Measurements from ENCODE around the gene NHS.

The NHS gene

DNA sequence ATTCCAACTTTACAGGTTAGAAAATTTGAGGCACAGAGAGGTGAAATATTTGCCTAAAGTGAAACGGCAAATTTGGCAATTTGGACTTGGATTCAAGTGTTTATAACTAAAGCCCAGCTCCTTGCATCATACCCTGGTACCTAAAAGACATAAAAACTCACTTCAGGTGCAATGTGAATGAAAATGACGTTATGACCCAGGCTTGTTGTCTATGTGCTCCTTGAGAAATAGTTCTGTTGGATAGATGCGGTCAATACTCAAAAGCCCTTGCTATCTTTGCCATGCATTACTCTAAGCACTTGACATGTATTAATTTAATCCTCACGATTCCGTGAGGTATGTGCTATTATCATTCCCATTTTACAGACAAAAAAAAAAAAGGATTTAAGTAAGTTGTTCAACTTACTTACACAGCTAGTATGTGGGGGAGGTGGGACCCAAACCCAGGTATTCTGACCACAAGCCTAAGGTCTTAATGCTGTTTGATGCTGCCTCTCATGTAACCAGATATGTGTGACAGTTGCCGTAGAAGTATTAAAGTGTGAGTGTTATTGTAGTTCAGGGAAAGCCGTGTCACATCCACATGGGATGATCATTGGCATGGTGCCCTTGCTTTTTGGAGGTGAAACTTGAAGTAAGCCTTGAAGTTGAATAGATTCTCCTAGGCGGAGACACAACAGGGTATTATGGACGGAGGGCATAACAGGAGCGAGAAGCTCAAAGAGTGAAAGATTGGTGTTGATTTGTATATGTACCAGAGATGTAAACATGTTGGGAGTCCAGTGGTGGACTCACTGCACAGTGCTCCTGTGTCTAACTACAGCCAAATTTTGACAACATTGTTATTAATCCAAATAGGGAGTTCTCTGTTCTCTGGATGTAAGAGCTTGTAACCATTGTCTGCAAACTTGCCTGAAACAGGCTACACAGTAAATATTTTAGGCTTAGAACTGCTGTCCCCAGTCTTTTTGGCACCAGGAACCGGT is 365.4 kb downstream of the NHS start:
- no peak for DNase-seq

DNA sequence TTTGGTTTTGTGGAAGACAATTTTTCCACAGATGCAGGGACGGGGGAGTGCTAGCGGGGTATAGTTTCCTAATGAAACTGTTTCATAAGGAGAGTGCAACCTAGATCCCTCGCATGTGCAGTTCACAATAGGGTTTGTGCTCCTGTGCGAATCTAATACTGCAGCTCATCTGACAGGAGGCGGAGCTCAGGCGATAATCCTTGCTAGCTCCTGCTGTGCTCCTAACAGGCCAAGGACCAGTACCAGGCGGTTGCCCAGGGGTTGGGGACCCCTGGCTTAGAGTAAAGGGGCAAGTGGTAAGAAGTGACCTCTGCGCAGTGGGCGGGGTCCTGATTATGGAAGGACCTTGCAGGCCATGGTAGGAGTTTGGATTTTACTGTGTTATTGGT is 366.1 kb downstream of the NHS start:
- no peak for DNase-seq

GRCh38 chrX:17743913-17744312 is 368.9 kb downstream of the NHS start:
- DNase-seq = no peak

- no peak for DNase-seq
These were observed 370.0 kb downstream of the NHS start for GRCh38 chrX:17744896-17745523.

- DNase-seq = no peak
These were observed 372.7 kb downstream of the NHS start for GRCh38 chrX:17747692-17748091.

GRCh38 chrX:17748684-17749083 is 373.7 kb downstream of the NHS start:
- DNase-seq = no peak

- no peak for DNase-seq
These were observed 375.4 kb downstream of the NHS start for GRCh38 chrX:17750436-17750835.

GRCh38 chrX:17758382-17758781 is 383.4 kb downstream of the NHS start:
- DNase-seq = no peak

- no peak for DNase-seq
These were observed 385.0 kb downstream of the NHS start for GRCh38 chrX:17759990-17760389.

DNA sequence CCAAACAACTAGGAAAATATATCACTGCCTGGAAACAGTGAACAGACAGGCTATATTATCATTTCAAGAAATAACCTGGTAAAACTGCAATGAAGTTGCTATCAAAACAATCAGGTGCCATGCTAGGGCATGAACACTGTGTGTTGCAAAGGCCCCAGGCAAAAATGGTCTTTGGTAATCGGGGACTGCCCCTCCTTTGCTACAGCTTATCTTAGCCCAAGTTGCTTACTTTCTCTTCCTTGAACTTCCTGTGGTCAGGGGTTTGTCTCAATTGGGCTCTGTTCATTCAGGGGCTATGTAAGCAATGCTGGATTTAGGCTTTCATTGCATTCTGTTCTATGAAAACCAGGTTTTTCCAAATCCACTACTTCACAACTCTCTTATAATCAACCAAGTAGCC is 392.7 kb downstream of the NHS start:
- no peak for DNase-seq

DNA sequence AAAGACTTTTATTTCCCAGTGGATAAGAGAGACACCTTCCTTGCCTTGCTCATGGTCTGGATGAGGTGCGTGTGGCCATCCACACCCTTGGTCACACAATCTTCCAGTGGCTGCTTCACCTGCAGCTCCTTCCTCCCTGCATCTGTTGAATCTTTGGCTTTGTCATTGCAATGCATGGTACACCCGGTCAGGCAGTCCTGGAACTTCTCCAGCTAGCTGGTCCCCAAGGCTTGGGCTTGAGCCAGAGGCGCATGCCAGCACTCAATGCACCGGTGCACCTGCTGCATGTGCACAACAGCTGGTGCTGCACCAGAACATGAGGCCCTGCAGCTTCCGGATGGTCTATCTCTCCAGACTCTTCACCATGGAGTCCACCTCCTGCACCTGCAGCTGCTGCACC is 394.0 kb downstream of the NHS start:
- no peak for DNase-seq

- no peak for DNase-seq
These were observed 394.8 kb downstream of the NHS start for GRCh38 chrX:17769701-17770269.

GRCh38 chrX:17773221-17773876 is 398.3 kb downstream of the NHS start:
- DNase-seq = no peak

- no peak for DNase-seq
These were observed 399.1 kb downstream of the NHS start for GRCh38 chrX:17774053-17774452.

DNA sequence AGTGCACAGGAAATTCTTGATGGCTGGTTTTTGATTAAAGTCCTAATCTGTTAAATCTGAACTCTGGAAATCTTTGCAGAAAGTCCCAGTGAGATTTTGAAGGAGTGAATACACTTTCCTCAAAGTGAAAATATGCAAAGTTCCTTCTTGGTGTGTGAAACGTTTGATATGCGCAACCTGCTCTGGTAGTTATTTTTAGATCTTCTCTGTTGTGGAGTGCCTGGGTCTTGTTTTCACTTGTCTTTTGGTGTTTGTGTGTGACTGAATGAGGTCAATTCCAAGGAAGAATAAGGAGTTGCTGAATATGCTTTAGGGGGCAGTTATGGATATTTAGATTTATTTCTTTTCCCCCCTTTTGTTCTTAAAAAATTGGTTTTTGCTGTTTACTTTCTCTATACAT is 404.0 kb downstream of the NHS start:
- DNase-seq = no peak

GRCh38 chrX:17779434-17779833 is 404.4 kb downstream of the NHS start:
- DNase-seq = no peak
